ENCODE data around the gene ZRANB1. TPM values are rescaled to one million over a fixed set of nuclear protein-coding genes. Genes with fewer than 3 reads are reported as not detected.
A peak's percentile ranks its signal among the peaks of the same experiment; 100 is the strongest.

ZRANB1 gene
- total and polyA plus RNA-seq, 8 donors: 7.0 to 63.7 (median 10.9) TPM

- no peaks in the 10 kb centered on the region for H3K27me3 ChIP-seq
- intact Hi-C loops (cut with DNase I; ENCODE audit: low total_unique reads): no loop called here
- DNase-seq: peak in 1 of 2 donors; percentile 50
- peaks cover 0 to 4% (median under 1%) of the 10 kb centered on the region in 4 donors for H3K36me3 ChIP-seq
- no peaks in the 10 kb centered on the region for H3K9me3 ChIP-seq
- TF ChIP-seq POLR2AphosphoS5 (IDR thresholded peaks at IDR 0.05) (no peak), POLR2A (IDR thresholded peaks at IDR 0.05) (no peak), CTCF (IDR thresholded peaks at IDR 0.05) (no peak), EP300 (IDR thresholded peaks at IDR 0.05) (no peak)
- no peak overlapping the region for H3K27ac ChIP-seq
- H3K4me1 ChIP-seq: peaks cover 13 to 68% (median 38%) of the 10 kb centered on the region in 4 donors
- H3K4me3 ChIP-seq: no peak overlapping the region
- WGBS, 5 donors: 60 to 67% (median 63%) methylated on average over 7 of the region's 7 CpGs
These were observed 13.3 kb downstream of the ZRANB1 start for GRCh38 chr10:124955243-124955642.

GRCh38 chr10:124955868-124956267 lies 13.9 kb downstream of the ZRANB1 start:
- Histone ChIP-seq H3K27ac (no peak overlapping the region), H3K36me3 (no peaks in the 10 kb centered on the region), H3K9me3 (no peaks in the 10 kb centered on the region), H3K27me3 (no peaks in the 10 kb centered on the region), H3K4me1 (peaks cover 13 to 66% (median 38%) of the 10 kb centered on the region in 4 donors), H3K4me3 (no peak overlapping the region)
- 67 to 87% (median 76%) methylated on average over 10 of the region's 10 CpGs for WGBS, 5 donors
- TF ChIP-seq POLR2A (IDR thresholded peaks at IDR 0.05): no peak
- peak in 1 of 3 donors; percentile 14 for TF ChIP-seq POLR2AphosphoS5 (IDR thresholded peaks at IDR 0.05)
- intact Hi-C loops (cut with DNase I; ENCODE audit: low total_unique reads): no loop called here
- no peak for DNase-seq

GRCh38 chr10:124956764-124957163 lies 14.8 kb downstream of the ZRANB1 start:
- WGBS, 5 donors: 64 to 82% (median 78%) methylated on average over 1 of the region's 1 CpG
- H3K4me1 ChIP-seq: peaks cover 13 to 74% (median 38%) of the 10 kb centered on the region in 4 donors
- H3K4me3 ChIP-seq: no peak overlapping the region
- intact Hi-C loops (cut with DNase I; ENCODE audit: low total_unique reads): no loop called here
- no peaks in the 10 kb centered on the region for H3K27me3 ChIP-seq
- TF ChIP-seq EP300 (IDR thresholded peaks at IDR 0.05) (no peak), POLR2AphosphoS5 (IDR thresholded peaks at IDR 0.05) (no peak), CTCF (IDR thresholded peaks at IDR 0.05) (no peak), POLR2A (IDR thresholded peaks at IDR 0.05) (no peak)
- no peak overlapping the region for H3K27ac ChIP-seq
- no peaks in the 10 kb centered on the region for H3K36me3 ChIP-seq
- no peak for DNase-seq
- H3K9me3 ChIP-seq: no peaks in the 10 kb centered on the region

GRCh38 chr10:124957404-124957947 lies 15.6 kb downstream of the ZRANB1 start:
- WGBS, 5 donors: 82 to 90% (median 87%) methylated on average over 7 of the region's 7 CpGs
- no peaks in the 10 kb centered on the region for H3K36me3 ChIP-seq

More at GRCh38 chr10:124957404-124957947, 15.6 kb downstream of the ZRANB1 start:
- H3K27me3 ChIP-seq: no peaks in the 10 kb centered on the region
- H3K9me3 ChIP-seq: no peaks in the 10 kb centered on the region
- H3K4me1 ChIP-seq: peaks cover 18 to 78% (median 38%) of the 10 kb centered on the region in 4 donors
- H3K27ac ChIP-seq: no peak overlapping the region
- no peak for DNase-seq
- TF ChIP-seq EP300 (IDR thresholded peaks at IDR 0.05) (no peak), CTCF (IDR thresholded peaks at IDR 0.05) (no peak), POLR2A (IDR thresholded peaks at IDR 0.05) (no peak), POLR2AphosphoS5 (IDR thresholded peaks at IDR 0.05) (no peak)
- intact Hi-C loops (cut with DNase I; ENCODE audit: low total_unique reads): no loop called here
- no peak overlapping the region for H3K4me3 ChIP-seq
